K562 (cell line): ENCODE data around the gene NTNG1.

Experiments
- AFF4 ChIP-seq: sonication (generic); formaldehyde crosslinking; IDR thresholded peaks from 2 replicates; pipeline ENCODE4 v1.8.0; 2023; ENCODE audit warnings: mild to moderate bottlenecking, missing genetic modification reagents
- CHD2 ChIP-seq: IDR thresholded peaks from 2 replicates; pipeline ENCODE4 v1.6.1; 2011; ENCODE audit warnings: low read depth, low read length
- CTCF ChIP-seq, 3 experiments: IDR thresholded peaks in 2 of 3; conservative IDR thresholded peaks in 1 of 3; 2 replicates each; pipeline ENCODE4 v1.5.1; 2011 to 2012; ENCODE audit warnings: low read length in 3 of 3, mild to moderate bottlenecking in 3 of 3, control low read depth in 2 of 3, improper control_type of control experiment in 1 of 3, inconsistent platforms in 1 of 3, low read depth in 1 of 3, mixed read lengths in 1 of 3, moderate library complexity in 1 of 3; ENCODE audit not compliant: insufficient read depth in 2 of 3
- ETV6 ChIP-seq, 3 experiments: fragments of 150-350 bp in 1 of 3; sonication (generic) in 1 of 3; formaldehyde crosslinking in 1 of 3; IDR thresholded peaks; 2 replicates each; pipeline versions ENCODE4 v1.6.1 to v1.8.0; 2014 to 2022; ENCODE audit warnings: borderline replicate concordance in 2 of 3, low read depth in 2 of 3, antibody characterized with exemption in 1 of 3, low read length in 1 of 3, mild to moderate bottlenecking in 1 of 3, missing genetic modification reagents in 1 of 3
- HEY1 ChIP-seq: fragments of 250-450 bp; sonication (Bioruptor Pico); IDR thresholded peaks from 2 replicates; pipeline ENCODE4 v1.5.0; 2020; ENCODE audit warnings: mild to moderate bottlenecking, moderate library complexity, borderline replicate concordance
- RBBP5 ChIP-seq: fragments of 200-600 bp; sonication (generic); IDR thresholded peaks from 2 replicates; pipeline ENCODE4 v1.6.1; 2012; ENCODE audit warnings: borderline replicate concordance, mild to moderate bottlenecking, low read length, control low read depth, inconsistent platforms; ENCODE audit not compliant: insufficient read depth, poor library complexity, severe bottlenecking
- SMC3 ChIP-seq: conservative IDR thresholded peaks from 2 replicates; pipeline ENCODE4 v1.6.1; 2011; ENCODE audit warnings: low read depth, low read length, improper control_type of control experiment; ENCODE audit not compliant: insufficient read depth
- ZBTB40 ChIP-seq, 2 experiments: fragments of 450-650 bp in 1 of 2; sonication (generic) in 1 of 2; formaldehyde crosslinking in 1 of 2; IDR thresholded peaks; 2 replicates each; pipeline versions ENCODE4 v1.7.1 to v1.9.0; 2016 to 2022; ENCODE audit warnings: inconsistent platforms in 1 of 2, mild to moderate bottlenecking in 1 of 2, missing genetic modification reagents in 1 of 2
- ZNF124 ChIP-seq: sonication (generic); formaldehyde crosslinking; IDR thresholded peaks from 2 replicates; pipeline ENCODE4 v1.8.1; 2022; ENCODE audit warnings: missing genetic modification reagents
- TF ChIP-seq, protein P1 (sequence below): sonication (generic); formaldehyde crosslinking; IDR thresholded peaks from 2 replicates; pipeline ENCODE4 v1.8.1; 2023; ENCODE audit warnings: mild to moderate bottlenecking, missing genetic modification reagents

DNA sequence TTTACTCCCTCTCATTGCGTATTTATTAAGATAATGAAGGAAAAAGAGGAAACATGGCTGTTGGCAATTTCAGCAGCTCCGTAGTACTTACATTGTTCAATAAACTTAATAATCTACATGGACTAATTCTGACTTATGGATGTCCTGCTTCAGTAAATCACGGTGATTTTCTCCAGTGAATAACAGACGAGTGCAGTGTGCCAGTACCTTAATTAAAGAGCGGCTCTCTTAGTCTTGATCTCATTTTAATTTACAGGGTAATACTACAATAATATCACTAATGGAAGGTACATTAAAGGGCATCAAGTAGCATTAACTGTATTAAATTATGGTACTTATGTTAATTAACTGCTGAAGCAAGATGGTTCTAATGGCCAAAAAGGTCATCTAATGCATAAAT lies 187.2 kb downstream of the NTNG1 start:
- TF ChIP-seq RBBP5 (no peak), ZBTB40 (IDR thresholded peaks at IDR 0.05) (no peak), ZBTB40 (CRISPR knock-in tag; IDR thresholded peaks at IDR 0.05) (no peak), AFF4 (CRISPR knock-in tag) (no peak), CTCF (IDR thresholded peaks at IDR 0.05 in 2 of 3, conservative IDR thresholded peaks at IDR 0.05 in 1 of 3; ENCODE audit: insufficient read depth in 2 of 3, low read depth in 1 of 3, low read length in 3 of 3) (no peak), SMC3 (no peak), ETV6 (IDR thresholded peaks at IDR 0.05; ENCODE audit: borderline replicate concordance in 1 of 2, low read depth in 2 of 2, low read length in 1 of 2) (no peak), ETV6 (CRISPR knock-in tag; IDR thresholded peaks at IDR 0.05; ENCODE audit: borderline replicate concordance) (no peak), ZNF124 (CRISPR knock-in tag) (no peak), CHD2 (no peak), HEY1 (CRISPR knock-in tag) (no peak)
- TF ChIP-seq, protein P1, sequence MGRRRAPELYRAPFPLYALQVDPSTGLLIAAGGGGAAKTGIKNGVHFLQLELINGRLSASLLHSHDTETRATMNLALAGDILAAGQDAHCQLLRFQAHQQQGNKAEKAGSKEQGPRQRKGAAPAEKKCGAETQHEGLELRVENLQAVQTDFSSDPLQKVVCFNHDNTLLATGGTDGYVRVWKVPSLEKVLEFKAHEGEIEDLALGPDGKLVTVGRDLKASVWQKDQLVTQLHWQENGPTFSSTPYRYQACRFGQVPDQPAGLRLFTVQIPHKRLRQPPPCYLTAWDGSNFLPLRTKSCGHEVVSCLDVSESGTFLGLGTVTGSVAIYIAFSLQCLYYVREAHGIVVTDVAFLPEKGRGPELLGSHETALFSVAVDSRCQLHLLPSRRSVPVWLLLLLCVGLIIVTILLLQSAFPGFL (CRISPR knock-in tag), result no peak
